Activated naive CD4-positive, alpha-beta T cell treated with Interleukin-2 at 50 U/mL for 16 hours (primary cell): ENCODE data around the gene S100A12.
A peak's percentile ranks its signal among the peaks of the same experiment; 100 is the strongest.

Experiments used
- DNase-seq: peaks from one replicate; pipeline ENCODE4 v3.0.0-alpha.2; 2020

The S100A12 gene

GRCh38 chr1:153365696-153366095 is 9.7 kb downstream of the S100A12 start:
- DNase-seq: no peak

- DNase-seq: no peak
Measured at GRCh38 chr1:153364766-153365666, 10.4 kb downstream of the S100A12 start.

- DNase-seq: no peak
Measured at GRCh38 chr1:153364156-153364555, 11.3 kb downstream of the S100A12 start.

- DNase-seq: no peak
Measured at GRCh38 chr1:153363641-153364040, 11.8 kb downstream of the S100A12 start.

GRCh38 chr1:153362187-153362775 is 13.1 kb downstream of the S100A12 start:
- DNase-seq: no peak

- no peak for DNase-seq
Measured at GRCh38 chr1:153361480-153362109, 13.8 kb downstream of the S100A12 start.

- no peak for DNase-seq
Measured at GRCh38 chr1:153360592-153361479, 14.6 kb downstream of the S100A12 start.

- no peak for DNase-seq
Measured at GRCh38 chr1:153360190-153360589, 15.2 kb downstream of the S100A12 start.

- DNase-seq: no peak
Measured at GRCh38 chr1:153359241-153359640, 16.2 kb downstream of the S100A12 start.

- DNase-seq: no peak
Measured at GRCh38 chr1:153358691-153358975, 16.8 kb downstream of the S100A12 start.

GRCh38 chr1:153357853-153358690 is 17.3 kb downstream of the S100A12 start, which contains the start of gene S100A9:
Gene S100A9, plus strand, starts transcription at chr1:153357854. Its CDS starts 430 bp downstream, at chr1:153358284.
- no peak for DNase-seq

- DNase-seq: no peak
Measured at GRCh38 chr1:153357076-153357852, 18.2 kb downstream of the S100A12 start.

- no peak for DNase-seq
Measured at GRCh38 chr1:153356392-153357075, 18.9 kb downstream of the S100A12 start.

GRCh38 chr1:153355445-153356071 is 19.9 kb downstream of the S100A12 start:
- peak; percentile 10 for DNase-seq

- DNase-seq: no peak
Measured at GRCh38 chr1:153354515-153355193, 20.8 kb downstream of the S100A12 start.

GRCh38 chr1:153353226-153353947 is 22.0 kb downstream of the S100A12 start:
- no peak for DNase-seq

GRCh38 chr1:153352523-153352922 is 22.9 kb downstream of the S100A12 start:
- DNase-seq: peak; percentile 60

- DNase-seq: no peak
Measured at GRCh38 chr1:153350321-153350957, 25.0 kb downstream of the S100A12 start.
